ENCODE results near the gene KIF6.

Gene KIF6

DNA sequence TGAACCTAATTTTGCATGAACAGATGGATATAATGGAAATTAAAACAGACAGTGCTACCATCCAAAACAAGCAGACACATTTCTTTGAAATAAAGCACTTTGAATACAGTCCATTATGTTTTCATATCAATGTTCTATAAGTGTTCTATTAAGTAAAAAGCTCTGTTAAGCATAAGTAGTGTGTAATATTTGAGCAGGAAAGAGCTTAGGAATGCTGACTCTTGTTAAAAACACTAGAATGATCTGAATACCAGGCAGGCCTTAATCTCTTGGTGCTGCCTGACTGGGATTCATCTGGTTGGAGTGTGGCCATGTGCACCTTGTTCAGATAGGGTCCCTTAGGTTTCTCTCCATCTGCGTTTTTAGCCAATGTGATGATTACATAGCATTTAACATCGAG is 130.9 kb downstream of the KIF6 start:
- H3K4me1 Mint-ChIP-seq: no peaks in the 10 kb centered on the region
- no peak overlapping the region for H3K4me3 Mint-ChIP-seq
- H3K36me3 Mint-ChIP-seq (ENCODE audit: insufficient read depth): no peaks in the 10 kb centered on the region
- ATAC-seq (replicated peaks; ENCODE audit: extremely low read depth, poor library complexity, severe bottlenecking) (no peak), DNase-seq (ENCODE audit: low spot score in 2 of 2) (no peak)
- peaks cover 39% of the 10 kb centered on the region for H3K27me3 Mint-ChIP-seq
- H3K27ac Mint-ChIP-seq (ENCODE audit: low read depth): no peak overlapping the region
- no peaks in the 10 kb centered on the region for H3K9me3 Mint-ChIP-seq

GRCh38 chr6:39593646-39594045 is 131.6 kb downstream of the KIF6 start:
- Mint-ChIP-seq H3K27ac (ENCODE audit: low read depth) (no peak overlapping the region), H3K27me3 (peaks cover 39% of the 10 kb centered on the region), H3K4me3 (no peak overlapping the region), H3K36me3 (ENCODE audit: insufficient read depth) (no peaks in the 10 kb centered on the region), H3K4me1 (no peaks in the 10 kb centered on the region), H3K9me3 (no peaks in the 10 kb centered on the region)
- ATAC-seq (replicated peaks; ENCODE audit: extremely low read depth, poor library complexity, severe bottlenecking) (no peak), DNase-seq (ENCODE audit: low spot score in 2 of 2) (no peak)

DNA sequence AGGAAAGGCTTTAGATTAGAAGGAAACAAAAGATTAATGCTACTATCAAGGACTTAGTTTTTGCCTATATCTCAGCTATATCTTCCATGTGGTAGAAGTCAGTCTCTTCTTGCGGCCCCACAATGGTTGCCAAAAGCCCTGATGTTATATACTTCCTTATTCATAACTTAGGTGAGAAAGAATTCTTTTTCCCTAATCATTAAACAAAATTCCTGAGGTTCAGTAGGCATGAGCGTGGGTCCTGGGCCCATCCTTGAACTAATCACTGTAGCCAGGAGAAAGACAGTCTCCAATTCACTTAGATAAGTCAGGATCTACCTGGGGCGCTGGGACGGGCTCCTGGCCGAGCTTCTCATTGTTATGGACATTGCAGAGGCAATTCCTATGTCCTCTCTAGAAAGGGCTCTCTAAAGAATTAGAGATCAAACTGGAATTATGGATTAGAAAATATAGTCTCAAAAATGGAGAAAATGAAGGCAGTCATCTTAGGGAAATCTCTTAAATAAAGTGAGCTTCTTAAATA is 134.3 kb downstream of the KIF6 start:
- no peak for ATAC-seq (replicated peaks; ENCODE audit: extremely low read depth, poor library complexity, severe bottlenecking)
- H3K27me3 Mint-ChIP-seq: peaks cover 28% of the 10 kb centered on the region
- H3K4me1 Mint-ChIP-seq: no peaks in the 10 kb centered on the region
- no peak overlapping the region for H3K27ac Mint-ChIP-seq (ENCODE audit: low read depth)
- H3K9me3 Mint-ChIP-seq: no peaks in the 10 kb centered on the region
- H3K36me3 Mint-ChIP-seq (ENCODE audit: insufficient read depth): no peaks in the 10 kb centered on the region
- DNase-seq (ENCODE audit: low spot score in 2 of 2): no peak
- H3K4me3 Mint-ChIP-seq: no peak overlapping the region

DNA sequence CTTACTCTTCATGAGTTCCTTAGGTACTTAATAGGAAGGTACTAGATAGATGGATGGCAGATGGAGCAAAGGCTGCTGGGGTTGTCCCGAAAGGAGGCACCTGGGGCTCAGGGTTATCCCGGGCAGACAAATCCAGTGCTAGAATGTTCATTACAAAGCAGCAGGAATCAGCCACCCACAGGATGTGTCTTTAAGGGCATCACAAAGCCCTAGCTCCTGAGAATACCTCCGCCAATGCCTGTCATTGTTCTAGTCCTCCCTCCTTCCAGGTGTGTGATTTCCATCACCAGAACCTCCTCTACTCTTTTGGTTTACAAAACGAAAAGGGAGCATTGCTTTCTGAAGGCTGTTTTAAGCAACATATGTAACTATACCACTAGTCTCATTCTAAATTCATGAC is 138.1 kb downstream of the KIF6 start:
- no peaks in the 10 kb centered on the region for H3K4me1 Mint-ChIP-seq
- no peak for ATAC-seq (replicated peaks; ENCODE audit: extremely low read depth, poor library complexity, severe bottlenecking)

GRCh38 chr6:39585641-39586040 is 139.6 kb downstream of the KIF6 start:
- peaks cover 12% of the 10 kb centered on the region for H3K27me3 Mint-ChIP-seq
- ATAC-seq (replicated peaks; ENCODE audit: extremely low read depth, poor library complexity, severe bottlenecking) (no peak), DNase-seq (ENCODE audit: low spot score in 2 of 2) (no peak)
- H3K4me3 Mint-ChIP-seq: no peak overlapping the region
- no peaks in the 10 kb centered on the region for H3K4me1 Mint-ChIP-seq
- no peaks in the 10 kb centered on the region for H3K36me3 Mint-ChIP-seq (ENCODE audit: insufficient read depth)
- H3K9me3 Mint-ChIP-seq: no peaks in the 10 kb centered on the region
- H3K27ac Mint-ChIP-seq (ENCODE audit: low read depth): no peak overlapping the region

More for the DNA sequence above, 138.1 kb downstream of the KIF6 start:
- Mint-ChIP-seq H3K4me3 (no peak overlapping the region), H3K9me3 (no peaks in the 10 kb centered on the region), H3K27me3 (peaks cover 12% of the 10 kb centered on the region), H3K27ac (ENCODE audit: low read depth) (no peak overlapping the region), H3K36me3 (ENCODE audit: insufficient read depth) (no peaks in the 10 kb centered on the region)
- DNase-seq (ENCODE audit: low spot score in 2 of 2): no peak

- no peaks in the 10 kb centered on the region for H3K9me3 Mint-ChIP-seq
- no peaks in the 10 kb centered on the region for H3K4me1 Mint-ChIP-seq
- no peak overlapping the region for H3K27ac Mint-ChIP-seq (ENCODE audit: low read depth)
- ATAC-seq (replicated peaks; ENCODE audit: extremely low read depth, poor library complexity, severe bottlenecking) (no peak), DNase-seq (ENCODE audit: low spot score in 2 of 2) (no peak)
- no peak overlapping the region for H3K4me3 Mint-ChIP-seq
- no peaks in the 10 kb centered on the region for H3K36me3 Mint-ChIP-seq (ENCODE audit: insufficient read depth)
- H3K27me3 Mint-ChIP-seq: peaks cover 32% of the 10 kb centered on the region
These were observed 147.6 kb downstream of the KIF6 start for GRCh38 chr6:39577446-39578165.

DNA sequence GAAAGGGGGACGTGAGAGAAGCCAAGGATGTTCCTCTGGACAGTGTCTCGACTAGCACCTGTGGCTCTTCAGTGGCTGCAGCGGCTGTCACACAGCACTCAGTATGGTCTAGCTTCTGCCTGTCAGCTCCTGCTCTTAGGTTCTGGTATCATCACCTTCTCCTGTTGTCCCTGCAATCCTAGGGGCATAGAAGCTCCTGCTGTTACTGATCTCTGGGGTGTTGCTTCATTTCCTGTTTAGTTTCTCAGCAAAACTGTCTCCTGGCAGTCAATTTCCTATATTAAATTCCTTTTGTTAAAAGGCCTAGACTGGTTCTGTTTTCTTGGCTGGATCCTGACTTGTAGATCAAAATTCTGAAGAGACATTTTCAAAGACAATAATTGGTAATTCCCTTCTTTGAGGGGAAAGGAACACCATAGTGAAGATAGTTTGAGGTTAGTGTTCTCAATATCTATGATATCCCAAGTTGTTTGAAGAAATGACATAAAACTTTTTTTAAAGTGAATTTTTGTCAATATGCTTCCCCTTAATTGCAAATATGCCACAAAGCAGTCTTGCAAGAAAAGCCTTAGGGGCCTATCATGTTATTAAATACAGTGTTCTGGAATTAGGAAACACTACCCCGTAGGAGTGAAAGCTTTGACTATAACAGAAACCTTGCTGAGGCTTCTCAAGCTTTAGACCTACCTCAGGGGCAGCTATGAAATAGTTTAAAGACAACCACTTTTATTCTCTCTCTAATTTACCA is 148.5 kb downstream of the KIF6 start:
- Mint-ChIP-seq H3K27me3 (peaks cover 30% of the 10 kb centered on the region), H3K36me3 (ENCODE audit: insufficient read depth) (no peaks in the 10 kb centered on the region), H3K4me3 (no peak overlapping the region), H3K9me3 (no peaks in the 10 kb centered on the region), H3K27ac (ENCODE audit: low read depth) (no peak overlapping the region), H3K4me1 (no peaks in the 10 kb centered on the region)
- DNase-seq (ENCODE audit: low spot score in 2 of 2) (no peak), ATAC-seq (replicated peaks; ENCODE audit: extremely low read depth, poor library complexity, severe bottlenecking) (no peak)

DNA sequence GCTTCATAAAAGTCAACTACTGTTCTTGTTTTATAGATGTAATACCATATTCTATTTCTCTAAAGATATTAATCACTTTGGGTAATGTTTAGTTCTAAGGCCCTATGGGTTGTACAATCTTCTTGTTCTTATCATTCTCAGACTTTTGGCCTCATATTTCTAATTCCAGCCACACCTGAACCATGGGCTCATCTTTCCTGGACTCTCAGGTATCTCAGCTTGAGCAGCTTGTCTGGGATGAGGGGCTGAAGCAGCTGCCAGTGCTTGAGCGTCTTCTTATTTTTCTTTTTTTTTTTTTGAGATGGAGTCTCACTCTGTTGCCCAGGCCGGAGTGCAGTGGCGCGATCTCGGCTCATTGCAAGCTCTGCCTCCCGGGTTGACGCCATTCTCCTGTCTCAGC is 150.2 kb downstream of the KIF6 start:
- ATAC-seq (replicated peaks; ENCODE audit: extremely low read depth, poor library complexity, severe bottlenecking): no peak
- Mint-ChIP-seq H3K4me1 (no peaks in the 10 kb centered on the region), H3K9me3 (no peaks in the 10 kb centered on the region), H3K36me3 (ENCODE audit: insufficient read depth) (no peaks in the 10 kb centered on the region), H3K27me3 (peaks cover 30% of the 10 kb centered on the region), H3K27ac (ENCODE audit: low read depth) (no peak overlapping the region), H3K4me3 (no peak overlapping the region)
- DNase-seq (ENCODE audit: low spot score in 2 of 2): no peak

DNA sequence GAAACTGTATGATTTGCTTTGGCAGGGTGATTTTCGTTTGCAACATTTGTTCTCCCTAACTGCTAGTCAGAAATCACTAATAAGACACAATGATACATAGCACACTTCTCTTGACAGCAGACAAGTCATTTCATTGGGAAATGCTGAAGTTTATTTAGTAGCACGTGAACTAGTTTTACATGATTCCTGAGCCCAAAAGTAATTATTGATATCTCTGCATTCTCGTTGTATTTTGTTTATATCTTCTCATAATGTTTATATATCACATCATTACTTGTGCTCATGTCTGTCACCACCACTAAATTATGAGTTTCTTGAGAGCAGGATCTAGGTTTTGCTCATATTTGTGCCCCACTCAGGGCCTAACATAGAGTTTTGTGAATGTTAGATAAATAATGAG is 151.7 kb downstream of the KIF6 start:
- no peak overlapping the region for H3K4me3 Mint-ChIP-seq
- H3K4me1 Mint-ChIP-seq: no peaks in the 10 kb centered on the region
- peaks cover 22% of the 10 kb centered on the region for H3K27me3 Mint-ChIP-seq
- ATAC-seq (replicated peaks; ENCODE audit: extremely low read depth, poor library complexity, severe bottlenecking) (no peak), DNase-seq (ENCODE audit: low spot score in 2 of 2) (no peak)
- H3K9me3 Mint-ChIP-seq: no peaks in the 10 kb centered on the region
- no peaks in the 10 kb centered on the region for H3K36me3 Mint-ChIP-seq (ENCODE audit: insufficient read depth)
- H3K27ac Mint-ChIP-seq (ENCODE audit: low read depth): no peak overlapping the region

DNA sequence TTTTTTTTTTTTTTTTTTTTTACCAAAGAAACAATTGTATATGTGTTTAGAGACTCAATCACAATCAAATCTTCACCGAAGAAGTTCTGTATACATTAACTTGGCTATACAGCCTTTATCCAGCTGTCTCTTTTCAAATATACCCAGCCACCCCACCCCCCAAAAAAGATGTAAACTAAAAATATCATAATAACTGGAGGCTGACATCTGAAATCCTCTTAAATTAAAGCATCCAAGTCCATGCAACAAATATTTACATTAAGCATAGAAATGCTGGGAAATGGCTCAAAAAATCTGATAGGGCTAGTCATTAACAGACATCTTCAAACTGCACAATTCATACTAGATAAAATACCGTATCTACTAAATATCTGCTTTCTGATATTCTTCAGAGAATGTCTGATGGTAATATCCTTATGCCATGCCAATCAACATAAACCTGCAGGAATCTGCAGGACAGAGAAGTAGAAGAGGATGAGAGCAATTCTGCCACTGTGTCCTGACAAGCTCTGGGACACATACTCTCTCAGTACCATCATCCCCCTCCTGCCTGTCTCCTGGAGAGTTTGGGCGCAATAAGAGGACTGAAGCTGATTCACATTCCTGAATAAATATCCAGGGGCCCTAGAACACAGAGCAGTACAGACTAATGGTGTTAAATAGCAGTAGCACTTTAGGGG is 152.4 kb downstream of the KIF6 start:
- ATAC-seq (replicated peaks; ENCODE audit: extremely low read depth, poor library complexity, severe bottlenecking) (no peak), DNase-seq (ENCODE audit: low spot score in 2 of 2) (no peak)
- Mint-ChIP-seq H3K4me3 (no peak overlapping the region), H3K4me1 (no peaks in the 10 kb centered on the region), H3K27ac (ENCODE audit: low read depth) (no peak overlapping the region), H3K36me3 (ENCODE audit: insufficient read depth) (no peaks in the 10 kb centered on the region), H3K9me3 (no peaks in the 10 kb centered on the region), H3K27me3 (peaks cover 22% of the 10 kb centered on the region)

DNA sequence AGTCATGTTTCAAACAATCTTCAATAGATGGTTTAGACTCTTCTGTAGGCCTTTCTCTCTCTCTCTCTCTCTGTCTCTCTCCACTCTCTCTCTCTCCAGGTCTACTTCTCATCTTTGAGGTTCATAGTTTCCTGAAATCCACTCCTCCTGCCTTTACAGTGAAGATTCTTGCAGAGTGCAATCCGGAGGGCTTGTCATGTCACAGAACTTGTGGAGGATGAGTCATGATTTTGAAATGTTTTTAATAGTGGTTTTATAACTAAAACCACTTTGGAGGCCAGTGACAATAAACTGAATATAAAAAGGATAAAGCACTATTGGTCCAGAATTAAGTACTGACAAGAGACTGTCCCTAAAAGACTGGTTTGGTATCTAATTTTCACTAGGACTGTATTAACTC is 156.3 kb downstream of the KIF6 start:
- no peaks in the 10 kb centered on the region for H3K4me1 Mint-ChIP-seq
- no peak overlapping the region for H3K4me3 Mint-ChIP-seq
- no peaks in the 10 kb centered on the region for H3K36me3 Mint-ChIP-seq (ENCODE audit: insufficient read depth)
- H3K27me3 Mint-ChIP-seq: no peaks in the 10 kb centered on the region
- no peak overlapping the region for H3K27ac Mint-ChIP-seq (ENCODE audit: low read depth)
- no peaks in the 10 kb centered on the region for H3K9me3 Mint-ChIP-seq
- no peak for DNase-seq (ENCODE audit: low spot score in 2 of 2)
- ATAC-seq (replicated peaks; ENCODE audit: extremely low read depth, poor library complexity, severe bottlenecking): no peak

DNA sequence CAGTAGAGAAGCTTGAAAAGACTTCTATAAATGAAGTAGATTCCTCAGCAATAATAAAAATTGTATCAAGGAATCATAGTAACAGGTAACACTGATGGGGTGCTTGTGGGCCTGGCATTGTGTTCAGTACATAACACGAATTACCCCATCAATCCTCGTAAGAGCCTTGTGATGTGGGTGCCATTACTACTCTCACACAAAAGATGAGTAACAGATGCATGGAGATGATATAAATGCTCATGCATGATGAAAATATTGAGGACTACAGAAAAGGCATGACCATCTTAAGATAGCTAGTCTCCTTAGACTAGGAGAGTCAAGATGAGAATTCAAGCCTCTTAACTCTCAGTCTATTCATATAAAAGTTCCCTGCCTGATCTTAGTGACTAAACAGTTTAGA is 158.1 kb downstream of the KIF6 start:
- Mint-ChIP-seq H3K9me3 (no peaks in the 10 kb centered on the region), H3K27me3 (no peaks in the 10 kb centered on the region), H3K36me3 (ENCODE audit: insufficient read depth) (no peaks in the 10 kb centered on the region), H3K4me1 (no peaks in the 10 kb centered on the region), H3K27ac (ENCODE audit: low read depth) (no peak overlapping the region), H3K4me3 (no peak overlapping the region)
- DNase-seq (ENCODE audit: low spot score in 2 of 2): no peak
- ATAC-seq (replicated peaks; ENCODE audit: extremely low read depth, poor library complexity, severe bottlenecking): no peak

DNA sequence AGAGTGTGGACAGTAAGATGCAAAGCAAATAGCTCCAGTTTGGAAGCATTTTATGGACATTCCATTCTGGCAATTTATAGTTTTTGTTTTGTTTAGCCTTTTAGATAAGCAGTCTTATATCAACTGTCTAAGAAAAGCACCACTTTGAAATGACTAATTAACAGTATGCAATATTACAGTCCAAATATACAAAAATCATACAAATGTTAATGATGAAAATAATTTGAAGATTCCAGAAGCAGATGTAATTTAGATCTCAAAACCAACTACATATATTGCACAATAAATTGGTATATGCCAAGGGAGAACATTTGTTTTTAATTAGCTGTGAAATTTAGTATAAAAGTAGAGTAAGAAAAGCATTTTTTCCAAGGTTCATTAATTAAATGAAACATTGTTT is 158.8 kb downstream of the KIF6 start:
- ATAC-seq (replicated peaks; ENCODE audit: extremely low read depth, poor library complexity, severe bottlenecking) (no peak), DNase-seq (ENCODE audit: low spot score in 2 of 2) (no peak)
- Mint-ChIP-seq H3K36me3 (ENCODE audit: insufficient read depth) (no peaks in the 10 kb centered on the region), H3K27me3 (no peaks in the 10 kb centered on the region), H3K4me3 (no peak overlapping the region), H3K27ac (ENCODE audit: low read depth) (no peak overlapping the region), H3K4me1 (no peaks in the 10 kb centered on the region), H3K9me3 (no peaks in the 10 kb centered on the region)
